ENCODE data around the gene HHATL. TPM values are rescaled to one million over a fixed set of nuclear protein-coding genes. Genes with fewer than 3 reads are reported as not detected.

The HHATL gene
- total RNA-seq, 1 experiment from 2014 or later, result 0.92 TPM

GRCh38 chr3:42658771-42659390 lies 43.7 kb downstream of the HHATL start:
- no peak overlapping the region for H3K27ac Mint-ChIP-seq
- ATAC-seq (no peak), DNase-seq (ENCODE audit: low spot score) (no peak)
- no peaks in the 10 kb centered on the region for H3K9me3 Mint-ChIP-seq
- H3K36me3 Mint-ChIP-seq, result no peaks in the 10 kb centered on the region; the same call in 1 of the 2 replicates
- no peaks in the 10 kb centered on the region for H3K27me3 Mint-ChIP-seq (ENCODE audit: low read depth)
- TF ChIP-seq NR3C1 (CRISPR knock-in tag; conservative IDR thresholded peaks at IDR 0.05; ENCODE audit: low read depth), result no peak
- TF ChIP-seq MYBL2 (CRISPR knock-in tag; IDR thresholded peaks at IDR 0.05), result no peak
- TF ChIP-seq JUN (CRISPR knock-in tag; IDR thresholded peaks at IDR 0.05), result no peak
- no peak for TF ChIP-seq ZNF317 (CRISPR knock-in tag; IDR thresholded peaks at IDR 0.05; ENCODE audit: borderline replicate concordance, low read depth)
- no peak for TF ChIP-seq PRRX2 (CRISPR knock-in tag; IDR thresholded peaks at IDR 0.05)
- TF ChIP-seq ZNF671 (CRISPR knock-in tag; IDR thresholded peaks at IDR 0.05), result no peak
- no peak for TF ChIP-seq MLX (CRISPR knock-in tag; IDR thresholded peaks at IDR 0.05)
- ChIA-PET CTCF (interaction anchor here (1.5 to 2.3 kb wide), 2 partner anchors 84 to 87 kb away, joined by 6 read pairs; no protein-coding TSS in a partner anchor), POLR2A (interaction anchor here (0.7 kb wide), 1 partner anchor 10 kb away, joined by 3 read pairs; no protein-coding TSS in a partner anchor)
- H3K4me1 Mint-ChIP-seq, result peaks cover 19% of the 10 kb centered on the region
- H3K4me3 Mint-ChIP-seq, result no peak overlapping the region

GRCh38 chr3:42658091-42658770 lies 44.4 kb downstream of the HHATL start:
- no peaks in the 10 kb centered on the region for H3K27me3 Mint-ChIP-seq (ENCODE audit: low read depth)
- no peak overlapping the region for H3K4me3 Mint-ChIP-seq
- TF ChIP-seq, protein P1, sequence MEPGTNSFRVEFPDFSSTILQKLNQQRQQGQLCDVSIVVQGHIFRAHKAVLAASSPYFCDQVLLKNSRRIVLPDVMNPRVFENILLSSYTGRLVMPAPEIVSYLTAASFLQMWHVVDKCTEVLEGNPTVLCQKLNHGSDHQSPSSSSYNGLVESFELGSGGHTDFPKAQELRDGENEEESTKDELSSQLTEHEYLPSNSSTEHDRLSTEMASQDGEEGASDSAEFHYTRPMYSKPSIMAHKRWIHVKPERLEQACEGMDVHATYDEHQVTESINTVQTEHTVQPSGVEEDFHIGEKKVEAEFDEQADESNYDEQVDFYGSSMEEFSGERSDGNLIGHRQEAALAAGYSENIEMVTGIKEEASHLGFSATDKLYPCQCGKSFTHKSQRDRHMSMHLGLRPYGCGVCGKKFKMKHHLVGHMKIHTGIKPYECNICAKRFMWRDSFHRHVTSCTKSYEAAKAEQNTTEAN (CRISPR knock-in tag; IDR thresholded peaks at IDR 0.05), result no peak
- TF ChIP-seq ZNF281 (CRISPR knock-in tag; IDR thresholded peaks at IDR 0.05) (no peak), OVOL2 (CRISPR knock-in tag; IDR thresholded peaks at IDR 0.05; ENCODE audit: borderline replicate concordance) (no peak), SP1 (CRISPR knock-in tag; conservative IDR thresholded peaks at IDR 0.05) (no peak), ZNF423 (CRISPR knock-in tag; IDR thresholded peaks at IDR 0.05) (no peak), MAX (CRISPR knock-in tag; IDR thresholded peaks at IDR 0.05) (no peak)
- TF ChIP-seq, protein P2, sequence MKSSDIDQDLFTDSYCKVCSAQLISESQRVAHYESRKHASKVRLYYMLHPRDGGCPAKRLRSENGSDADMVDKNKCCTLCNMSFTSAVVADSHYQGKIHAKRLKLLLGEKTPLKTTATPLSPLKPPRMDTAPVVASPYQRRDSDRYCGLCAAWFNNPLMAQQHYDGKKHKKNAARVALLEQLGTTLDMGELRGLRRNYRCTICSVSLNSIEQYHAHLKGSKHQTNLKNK (CRISPR knock-in tag; IDR thresholded peaks at IDR 0.05), result no peak
- TF ChIP-seq, protein P3, sequence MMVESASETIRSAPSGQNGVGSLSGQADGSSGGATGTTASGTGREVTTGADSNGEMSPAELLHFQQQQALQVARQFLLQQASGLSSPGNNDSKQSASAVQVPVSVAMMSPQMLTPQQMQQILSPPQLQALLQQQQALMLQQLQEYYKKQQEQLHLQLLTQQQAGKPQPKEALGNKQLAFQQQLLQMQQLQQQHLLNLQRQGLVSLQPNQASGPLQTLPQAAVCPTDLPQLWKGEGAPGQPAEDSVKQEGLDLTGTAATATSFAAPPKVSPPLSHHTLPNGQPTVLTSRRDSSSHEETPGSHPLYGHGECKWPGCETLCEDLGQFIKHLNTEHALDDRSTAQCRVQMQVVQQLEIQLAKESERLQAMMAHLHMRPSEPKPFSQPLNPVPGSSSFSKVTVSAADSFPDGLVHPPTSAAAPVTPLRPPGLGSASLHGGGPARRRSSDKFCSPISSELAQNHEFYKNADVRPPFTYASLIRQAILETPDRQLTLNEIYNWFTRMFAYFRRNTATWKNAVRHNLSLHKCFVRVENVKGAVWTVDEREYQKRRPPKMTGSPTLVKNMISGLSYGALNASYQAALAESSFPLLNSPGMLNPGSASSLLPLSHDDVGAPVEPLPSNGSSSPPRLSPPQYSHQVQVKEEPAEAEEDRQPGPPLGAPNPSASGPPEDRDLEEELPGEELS (CRISPR knock-in tag; IDR thresholded peaks at IDR 0.05), result no peak
- TF ChIP-seq, protein P4, sequence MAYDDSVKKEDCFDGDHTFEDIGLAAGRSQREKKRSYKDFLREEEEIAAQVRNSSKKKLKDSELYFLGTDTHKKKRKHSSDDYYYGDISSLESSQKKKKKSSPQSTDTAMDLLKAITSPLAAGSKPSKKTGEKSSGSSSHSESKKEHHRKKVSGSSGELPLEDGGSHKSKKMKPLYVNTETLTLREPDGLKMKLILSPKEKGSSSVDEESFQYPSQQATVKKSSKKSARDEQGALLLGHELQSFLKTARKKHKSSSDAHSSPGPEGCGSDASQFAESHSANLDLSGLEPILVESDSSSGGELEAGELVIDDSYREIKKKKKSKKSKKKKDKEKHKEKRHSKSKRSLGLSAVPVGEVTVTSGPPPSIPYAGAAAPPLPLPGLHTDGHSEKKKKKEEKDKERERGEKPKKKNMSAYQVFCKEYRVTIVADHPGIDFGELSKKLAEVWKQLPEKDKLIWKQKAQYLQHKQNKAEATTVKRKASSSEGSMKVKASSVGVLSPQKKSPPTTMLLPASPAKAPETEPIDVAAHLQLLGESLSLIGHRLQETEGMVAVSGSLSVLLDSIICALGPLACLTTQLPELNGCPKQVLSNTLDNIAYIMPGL (CRISPR knock-in tag; IDR thresholded peaks at IDR 0.05), result no peak
- no peak for DNase-seq (ENCODE audit: low spot score)
- H3K27ac Mint-ChIP-seq, result no peak overlapping the region
- peaks cover 25% of the 10 kb centered on the region for H3K4me1 Mint-ChIP-seq
- no peak for ATAC-seq
- no peaks in the 10 kb centered on the region for H3K9me3 Mint-ChIP-seq
- H3K36me3 Mint-ChIP-seq, result no peaks in the 10 kb centered on the region; the same call in 1 of the 2 replicates
- POLR2A ChIA-PET, result no interaction called here
- CTCF ChIA-PET, result interaction anchor here (1.5 to 2.3 kb wide), 2 partner anchors 85 to 88 kb away, joined by 6 read pairs; no protein-coding TSS in a partner anchor
